ENCODE measurements around the gene SYNPR.

SYNPR gene

GRCh38 chr3:63473641-63474166 is 195.6 kb downstream of the SYNPR start:
- TF ChIP-seq CTCF (IDR thresholded peaks at IDR 0.05; ENCODE audit: low read depth, low read length, poor library complexity, severe bottlenecking) (no peak), EZH2phosphoT487 (IDR thresholded peaks at IDR 0.05; ENCODE audit: borderline replicate concordance, low read length) (no peak)
- Histone ChIP-seq H3K9me3 (ENCODE audit: control insufficient read depth, insufficient read depth, low read length) (no peaks in the 10 kb centered on the region), H3K4me1 (ENCODE audit: control insufficient read depth, low read length) (no peaks in the 10 kb centered on the region), H3K79me2 (ENCODE audit: control insufficient read depth, low read length) (no peaks in the 10 kb centered on the region), H3F3A (ENCODE audit: control insufficient read depth, insufficient read depth) (no peaks in the 10 kb centered on the region), H3K36me3 (ENCODE audit: control insufficient read depth, low read length) (no peaks in the 10 kb centered on the region), H4K20me1 (ENCODE audit: control insufficient read depth, insufficient read depth, low read depth, low read length) (no peaks in the 10 kb centered on the region), H3K27ac (ENCODE audit: low read depth, low read length) (no peak overlapping the region), H3K4me3 (ENCODE audit: low read length) (no peak overlapping the region), H3K27me3 (ENCODE audit: control insufficient read depth, low read length) (no peaks in the 10 kb centered on the region), H3K4me2 (ENCODE audit: low read length) (no peak overlapping the region), H3K9me2 (replicated peaks; ENCODE audit: control insufficient read depth, low read length) (no peaks in the 10 kb centered on the region)

GRCh38 chr3:63474828-63475518 is 196.9 kb downstream of the SYNPR start:
- no peak for TF ChIP-seq EZH2phosphoT487 (IDR thresholded peaks at IDR 0.05; ENCODE audit: borderline replicate concordance, low read length)
- TF ChIP-seq CTCF (IDR thresholded peaks at IDR 0.05; ENCODE audit: low read depth, low read length, poor library complexity, severe bottlenecking): no peak
- Histone ChIP-seq H4K20me1 (ENCODE audit: control insufficient read depth, insufficient read depth, low read depth, low read length) (no peaks in the 10 kb centered on the region), H3K27ac (ENCODE audit: low read depth, low read length) (no peak overlapping the region), H3K9me3 (ENCODE audit: control insufficient read depth, insufficient read depth, low read length) (no peaks in the 10 kb centered on the region), H3K9me2 (replicated peaks; ENCODE audit: control insufficient read depth, low read length) (no peaks in the 10 kb centered on the region), H3F3A (ENCODE audit: control insufficient read depth, insufficient read depth) (no peaks in the 10 kb centered on the region), H3K4me1 (ENCODE audit: control insufficient read depth, low read length) (no peaks in the 10 kb centered on the region), H3K36me3 (ENCODE audit: control insufficient read depth, low read length) (no peaks in the 10 kb centered on the region), H3K4me2 (ENCODE audit: low read length) (no peak overlapping the region), H3K4me3 (ENCODE audit: low read length) (no peak overlapping the region), H3K27me3 (ENCODE audit: control insufficient read depth, low read length) (no peaks in the 10 kb centered on the region), H3K79me2 (ENCODE audit: control insufficient read depth, low read length) (no peaks in the 10 kb centered on the region)

- no peaks in the 10 kb centered on the region for H3K79me2 ChIP-seq (ENCODE audit: control insufficient read depth, low read length)
- H3K9me2 ChIP-seq (replicated peaks; ENCODE audit: control insufficient read depth, low read length): no peaks in the 10 kb centered on the region
- no peaks in the 10 kb centered on the region for H3K36me3 ChIP-seq (ENCODE audit: control insufficient read depth, low read length)
- no peaks in the 10 kb centered on the region for H4K20me1 ChIP-seq (ENCODE audit: control insufficient read depth, insufficient read depth, low read depth, low read length)
- no peak overlapping the region for H3K4me3 ChIP-seq (ENCODE audit: low read length)
- no peak overlapping the region for H3K27ac ChIP-seq (ENCODE audit: low read depth, low read length)
- H3K27me3 ChIP-seq (ENCODE audit: control insufficient read depth, low read length): no peaks in the 10 kb centered on the region
- no peaks in the 10 kb centered on the region for H3K9me3 ChIP-seq (ENCODE audit: control insufficient read depth, insufficient read depth, low read length)
- no peak overlapping the region for H3K4me2 ChIP-seq (ENCODE audit: low read length)
- no peak for TF ChIP-seq CTCF (IDR thresholded peaks at IDR 0.05; ENCODE audit: low read depth, low read length, poor library complexity, severe bottlenecking)
- no peak for TF ChIP-seq EZH2phosphoT487 (IDR thresholded peaks at IDR 0.05; ENCODE audit: borderline replicate concordance, low read length)
- no peaks in the 10 kb centered on the region for H3K4me1 ChIP-seq (ENCODE audit: control insufficient read depth, low read length)
- no peaks in the 10 kb centered on the region for H3F3A ChIP-seq (ENCODE audit: control insufficient read depth, insufficient read depth)
Observed at GRCh38 chr3:63477494-63478129, 199.5 kb downstream of the SYNPR start.
